RKO (cell line): ENCODE results near the gene THY1.
"Not testable (repeated sequence)": the region's sequence is repeated elsewhere in the genome, so short reads cannot be mapped to it uniquely, and the experiment has no call there.

Experiments used
- DNase-seq: peaks from one replicate; pipeline ENCODE4 v3.0.0-alpha.2; 2016; ENCODE audit warnings: low spot score

The THY1 gene

DNA sequence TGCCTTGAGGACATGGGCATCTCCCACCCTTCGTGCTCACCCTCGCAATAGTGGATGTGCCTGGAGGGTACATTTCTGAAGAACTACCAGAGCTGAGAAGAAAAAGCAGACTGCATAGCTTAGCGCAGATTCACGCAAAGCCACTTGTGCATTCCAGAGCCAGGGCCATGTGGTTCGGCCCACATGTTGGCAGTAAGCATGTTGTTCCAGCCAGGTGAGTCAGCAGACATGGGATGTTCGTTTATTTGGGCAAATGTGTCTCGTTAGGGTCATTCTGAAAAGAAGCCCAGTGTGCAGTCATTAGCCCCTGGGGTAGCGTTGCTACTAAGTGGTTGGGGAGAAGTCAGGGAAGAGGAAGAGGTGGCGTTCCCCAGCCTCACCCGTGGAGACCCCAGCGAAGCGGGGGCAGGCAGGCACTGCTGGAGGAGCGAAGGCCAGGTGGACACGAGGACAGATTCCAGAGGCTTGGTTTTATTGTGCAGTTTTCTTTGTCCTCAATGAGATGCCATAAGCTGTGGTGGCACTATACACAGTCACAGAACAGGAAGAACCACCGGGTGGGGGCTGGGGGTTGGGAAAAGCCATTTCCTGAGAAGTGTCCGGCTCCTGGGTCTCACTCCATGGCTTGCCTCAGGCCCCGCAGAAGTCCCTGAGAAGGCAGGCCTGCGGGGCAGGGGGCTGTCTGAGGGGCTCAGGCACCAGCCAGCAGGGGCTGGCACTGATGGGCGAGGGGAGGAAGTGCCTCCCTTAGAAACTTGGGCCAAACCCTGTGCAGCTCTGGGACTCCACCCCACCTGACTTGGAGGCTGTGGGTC lies 5.0 kb downstream of the THY1 start:
- DNase-seq = no peak

DNA sequence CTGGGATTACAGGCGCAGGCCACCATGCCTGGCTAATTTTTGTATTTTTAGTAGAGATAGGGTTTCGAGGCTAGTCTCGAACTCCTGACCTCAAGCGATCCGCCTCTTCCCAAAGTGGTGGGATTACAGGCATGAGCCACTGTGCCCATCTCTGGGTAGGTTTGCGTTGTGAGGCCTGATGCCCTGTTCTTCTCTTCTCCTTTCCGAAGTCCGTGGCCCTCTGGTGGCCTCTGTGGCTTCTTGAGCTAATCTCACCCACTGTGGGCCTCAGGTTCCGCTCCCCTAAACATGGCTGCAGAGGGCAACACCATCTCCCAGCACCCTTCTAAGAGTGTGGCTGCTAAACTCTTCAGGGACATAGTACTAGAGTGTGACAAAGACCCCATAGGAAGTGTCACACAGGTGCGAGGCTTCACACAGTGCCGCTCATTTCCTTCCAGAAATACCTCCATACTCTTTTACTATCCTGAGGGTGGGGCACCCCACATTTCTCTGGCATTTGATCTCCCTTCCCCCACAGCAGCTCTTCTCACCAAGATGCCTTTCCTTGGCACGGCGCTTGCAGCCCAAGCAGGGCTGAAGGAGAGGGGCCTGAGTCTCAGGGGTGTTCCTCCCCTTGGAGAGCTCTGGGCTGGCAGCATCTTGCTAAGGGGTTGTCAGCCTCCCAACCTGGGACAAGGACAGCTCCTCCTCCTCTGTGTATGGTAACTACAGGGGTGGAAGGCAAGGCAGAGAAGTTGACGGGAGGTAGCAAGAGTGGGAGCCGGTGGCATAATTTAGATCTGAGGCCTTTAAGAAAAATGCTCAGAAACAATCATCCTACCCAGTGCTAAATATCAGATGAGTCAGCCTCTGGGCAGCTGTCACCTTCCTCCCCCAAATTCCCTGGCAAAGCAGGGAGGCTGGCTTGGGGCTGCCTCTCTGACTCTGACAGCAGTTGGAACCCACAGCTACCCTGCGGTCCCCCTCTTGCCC lies 6.1 kb downstream of the THY1 start:
- no peak for DNase-seq

DNA sequence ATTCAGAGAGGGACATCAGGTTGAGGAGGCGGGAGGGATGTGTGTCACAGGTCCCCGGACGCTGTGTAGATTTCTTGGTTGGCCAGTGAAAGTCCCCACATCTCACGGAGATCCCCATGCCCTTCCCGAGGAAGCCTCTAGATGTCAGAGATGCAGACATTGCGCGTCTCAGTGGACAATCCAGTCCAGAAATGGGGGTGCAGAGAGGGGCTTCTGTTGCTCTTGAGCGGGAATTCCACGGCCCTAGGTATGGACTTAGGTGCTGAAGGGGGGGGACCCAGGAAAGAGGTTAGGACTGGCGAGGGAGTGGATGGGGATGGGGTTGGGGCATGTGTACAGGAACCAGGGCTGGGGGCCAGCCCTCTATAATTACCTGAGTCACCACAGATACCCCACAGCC lies 7.0 kb downstream of the THY1 start:
- no peak for DNase-seq

DNA sequence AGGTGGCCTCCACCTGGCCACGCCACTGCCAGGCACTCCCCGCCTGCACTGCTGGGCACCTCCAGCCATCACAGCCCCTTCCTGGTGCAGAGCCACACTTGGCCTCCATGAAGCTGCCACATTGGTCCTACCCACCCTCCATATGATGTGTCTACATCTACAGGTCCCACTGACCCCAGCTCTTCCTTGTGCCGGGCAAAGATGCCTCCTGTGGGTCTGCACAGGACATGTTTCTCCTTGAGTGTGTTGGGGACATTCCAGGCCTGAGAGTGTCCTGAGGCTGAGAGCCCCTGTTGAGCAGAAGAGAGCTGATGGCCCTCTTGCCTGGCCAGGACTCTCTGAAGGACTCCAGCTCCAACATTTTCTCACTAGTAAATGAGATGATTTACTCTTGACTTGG lies 7.5 kb downstream of the THY1 start:
- no peak for DNase-seq

DNA sequence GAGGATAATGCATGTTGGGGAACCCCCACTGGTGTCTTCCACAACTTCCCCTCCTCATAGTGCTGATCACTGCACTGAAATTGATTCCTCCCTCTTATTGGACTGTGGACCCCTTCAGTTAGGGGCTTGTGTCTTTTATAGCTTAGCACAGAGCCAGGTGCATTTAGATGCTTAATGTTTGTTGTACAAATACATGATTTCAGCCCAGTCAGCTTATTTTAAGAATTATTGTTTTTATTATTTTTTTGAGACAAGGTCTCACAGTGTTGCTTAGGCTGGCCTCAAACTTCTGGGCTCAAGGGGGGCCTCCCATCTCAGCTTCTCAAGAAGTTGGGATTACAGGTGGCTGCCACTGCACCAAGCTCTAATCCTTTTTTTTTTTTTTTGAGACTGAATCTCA lies 8.2 kb downstream of the THY1 start:
- DNase-seq = no peak

DNA sequence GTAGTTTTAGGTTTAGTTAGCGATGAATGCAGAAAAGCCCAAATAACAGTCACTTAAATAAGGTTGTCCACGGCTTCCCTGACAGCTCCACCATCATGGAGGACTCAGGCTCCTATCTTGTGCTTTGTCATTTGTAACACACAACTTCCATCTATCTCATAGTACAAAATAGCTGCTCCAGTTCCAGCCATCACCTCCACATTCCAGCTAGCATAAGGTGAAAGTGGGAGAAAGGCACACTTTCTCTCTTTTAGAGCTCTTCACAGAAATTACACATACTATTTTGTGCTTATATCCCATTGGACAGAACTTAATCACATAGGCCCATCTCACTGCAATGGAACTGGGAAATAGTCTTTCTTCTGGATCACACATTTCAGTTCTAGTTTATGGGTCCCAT lies 8.7 kb downstream of the THY1 start:
- no peak for DNase-seq

DNA sequence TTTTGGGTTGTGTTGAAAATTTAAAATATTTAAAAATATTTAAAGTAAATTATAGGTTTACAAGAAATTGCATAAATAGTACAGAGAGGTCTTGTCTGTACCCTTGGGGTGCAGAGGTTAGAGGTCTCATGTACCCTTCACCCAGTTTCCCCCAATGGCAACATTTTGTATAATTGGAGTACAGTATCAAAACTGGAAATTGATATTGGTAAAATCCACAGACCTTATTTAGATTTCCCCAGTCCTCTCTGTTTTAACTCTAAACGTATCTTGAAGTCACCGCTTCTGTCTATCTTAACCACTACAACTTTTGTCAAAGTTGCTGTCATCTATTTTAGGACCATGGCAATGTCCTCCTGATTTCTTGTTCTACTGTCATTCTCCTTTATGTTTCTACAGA lies 10.9 kb downstream of the THY1 start:
- DNase-seq = no peak

DNA sequence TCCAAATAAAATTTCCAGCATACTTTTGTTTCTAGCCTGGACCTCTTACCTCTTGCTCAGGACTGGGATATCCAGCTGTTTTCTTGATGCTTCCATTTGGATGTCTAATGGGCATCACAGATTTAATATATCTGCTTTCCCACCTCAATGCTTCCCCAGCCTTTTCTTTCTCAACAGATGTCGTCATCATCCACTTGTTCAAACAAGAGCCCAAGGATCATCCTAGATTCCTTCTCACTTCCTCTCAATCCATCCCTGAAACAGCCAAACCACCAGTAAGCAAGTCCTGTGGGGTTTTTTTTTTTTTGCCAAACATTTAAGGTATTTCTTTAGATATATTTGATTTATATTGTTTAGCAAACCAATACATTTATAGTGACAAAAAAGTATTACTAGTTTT lies 12.5 kb downstream of the THY1 start:
- DNase-seq = no peak

DNA sequence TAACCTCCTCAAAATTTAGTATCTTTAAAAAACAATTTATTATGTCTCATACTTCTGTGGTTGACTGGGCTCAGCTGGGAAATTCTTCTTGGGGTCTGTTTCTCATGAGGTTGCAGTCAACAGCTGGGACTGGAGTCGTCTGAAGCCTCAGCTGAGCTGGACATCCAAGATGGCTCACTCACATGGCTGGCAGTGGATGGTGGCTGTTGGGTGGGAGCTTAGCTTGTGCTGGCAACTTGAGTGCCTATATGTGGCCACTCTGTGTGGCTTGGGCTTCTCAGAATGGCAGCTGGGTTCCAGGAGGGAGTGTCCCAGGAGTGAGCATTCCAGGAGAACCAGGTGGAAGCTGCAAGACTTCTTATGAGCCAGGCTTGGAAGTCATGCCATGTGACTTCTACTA lies 13.2 kb downstream of the THY1 start:
- DNase-seq = no peak

DNA sequence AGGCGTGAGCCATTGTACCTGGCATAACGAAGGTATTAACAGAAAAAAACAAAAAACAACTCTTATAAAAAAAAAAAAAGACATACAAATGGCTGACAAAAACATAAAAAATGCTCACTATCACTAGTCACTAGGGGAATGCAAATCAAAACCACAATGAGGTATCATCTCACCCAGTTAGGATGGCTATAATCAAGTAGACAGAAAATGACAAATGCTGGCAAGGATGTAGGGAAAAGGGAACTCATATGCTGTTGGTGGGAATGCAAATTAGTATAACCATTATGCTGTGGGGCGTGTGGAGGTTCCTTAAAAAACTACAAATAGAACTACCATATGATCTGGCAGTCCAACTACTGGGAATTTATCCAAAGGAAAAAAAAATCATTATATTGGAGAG lies 17.0 kb downstream of the THY1 start:
- no peak for DNase-seq

DNA sequence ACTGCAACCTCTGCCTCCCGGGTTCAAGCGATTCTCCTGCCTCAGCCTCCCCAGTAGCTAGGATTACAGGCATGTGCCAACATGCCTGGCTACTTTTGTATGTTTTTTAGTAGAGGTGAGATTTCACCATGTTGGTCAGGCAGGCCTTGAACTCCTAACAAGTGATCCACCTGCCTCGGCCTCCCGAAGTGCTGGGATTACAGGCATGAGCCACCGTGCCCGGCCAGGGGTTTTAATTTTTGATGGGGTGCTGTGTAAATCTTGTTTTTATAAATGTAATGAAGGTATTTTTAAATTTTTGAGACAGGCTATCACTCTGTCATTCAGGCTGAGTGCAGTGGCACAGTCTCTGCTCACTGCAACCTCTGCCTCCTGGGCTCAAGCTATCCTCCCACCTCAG lies 17.5 kb downstream of the THY1 start:
- DNase-seq = not testable (repeated sequence)

DNA sequence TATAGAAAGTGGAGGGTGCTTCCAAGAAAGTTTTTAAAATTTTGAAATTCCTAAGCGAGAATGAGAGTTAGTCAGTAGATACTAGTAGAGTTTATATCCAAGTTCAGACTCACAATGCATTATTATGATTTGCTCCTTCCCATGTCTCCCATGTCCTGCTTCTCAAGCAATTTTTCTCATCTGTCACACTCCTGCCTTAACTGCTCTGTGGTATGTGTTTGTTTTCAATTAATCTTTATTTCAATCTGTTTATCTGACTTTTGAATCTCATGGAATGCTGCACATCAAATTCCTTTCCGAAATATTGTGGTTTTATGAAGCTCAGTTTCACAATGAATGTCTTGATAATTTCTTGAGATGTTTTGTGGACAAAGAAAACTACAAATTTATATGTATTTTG lies 18.1 kb downstream of the THY1 start:
- no peak for DNase-seq

DNA sequence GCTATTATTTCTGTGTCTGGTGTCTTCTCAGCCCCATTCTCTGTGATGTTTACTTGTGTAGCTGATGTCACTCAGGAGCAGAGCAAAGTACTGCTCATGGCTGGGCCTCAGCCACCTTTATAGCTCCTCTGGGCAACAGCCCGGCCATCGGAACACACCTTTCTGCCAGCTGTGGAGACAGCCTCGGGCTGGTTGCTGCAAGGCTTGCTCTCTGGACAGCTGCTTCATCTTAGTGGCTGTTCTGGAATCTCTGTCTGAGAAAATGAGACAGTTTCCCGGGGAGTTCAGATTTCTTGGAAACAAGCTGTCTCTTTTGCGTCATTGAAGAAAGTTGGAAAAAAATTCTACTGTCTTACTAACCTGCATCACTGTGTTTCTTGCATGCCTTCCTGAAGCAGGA lies 20.0 kb downstream of the THY1 start:
- DNase-seq = no peak

DNA sequence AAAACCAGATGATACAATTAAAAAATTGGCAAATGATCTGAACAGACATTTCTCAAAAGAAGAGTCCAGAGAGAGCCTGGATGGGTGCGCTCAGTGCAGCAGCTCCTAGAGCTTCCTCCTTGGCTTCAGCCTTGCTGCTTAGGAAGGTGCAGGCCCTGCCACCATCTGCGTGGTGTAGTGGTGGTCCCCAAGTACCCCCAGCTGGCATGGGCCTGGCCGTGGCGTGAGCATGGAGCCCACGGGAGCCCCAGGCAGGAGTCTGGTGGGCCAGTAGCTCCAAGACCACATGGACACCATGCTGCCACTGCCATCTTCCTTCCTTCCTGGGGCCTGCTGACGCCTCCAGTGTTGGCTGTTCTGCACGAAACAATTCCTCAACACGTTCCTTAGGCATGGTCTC lies 20.5 kb downstream of the THY1 start:
- DNase-seq = no peak

DNA sequence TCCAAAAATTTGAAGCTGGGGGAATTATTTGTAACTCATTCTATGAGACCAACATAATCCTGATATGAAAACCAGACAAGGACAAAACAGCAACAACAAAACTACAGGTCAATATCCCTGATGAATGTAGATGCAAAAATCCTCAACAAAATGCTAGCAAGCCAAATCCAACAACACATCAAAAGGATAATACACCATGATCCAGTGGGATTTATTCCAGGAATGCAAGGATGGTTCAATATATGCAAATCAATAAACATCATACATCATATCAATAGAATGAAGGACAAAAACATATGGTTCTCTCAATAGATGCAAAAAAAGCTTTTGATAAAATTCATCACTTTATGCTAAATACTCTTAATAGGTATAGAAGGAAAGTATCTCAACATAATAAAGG lies 22.1 kb downstream of the THY1 start:
- no peak for DNase-seq

DNA sequence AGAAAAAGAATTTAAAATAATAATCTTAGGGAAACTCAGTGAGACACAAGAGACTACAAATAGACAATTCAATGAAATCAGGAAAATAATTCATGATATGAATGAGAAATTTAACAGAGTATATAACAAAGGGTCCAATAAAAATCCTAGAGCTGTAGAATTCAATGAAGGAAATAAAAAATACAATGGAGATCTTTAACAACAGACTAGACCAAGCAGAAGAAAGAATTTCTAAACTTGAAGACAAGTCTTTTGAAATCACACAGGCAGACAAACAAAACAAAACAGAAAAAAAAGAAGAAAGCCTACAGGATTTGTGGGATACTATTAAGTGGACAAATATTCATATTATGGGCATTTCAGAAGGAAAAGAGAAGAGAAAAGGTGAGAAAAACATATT lies 25.2 kb downstream of the THY1 start:
- no peak for DNase-seq

DNA sequence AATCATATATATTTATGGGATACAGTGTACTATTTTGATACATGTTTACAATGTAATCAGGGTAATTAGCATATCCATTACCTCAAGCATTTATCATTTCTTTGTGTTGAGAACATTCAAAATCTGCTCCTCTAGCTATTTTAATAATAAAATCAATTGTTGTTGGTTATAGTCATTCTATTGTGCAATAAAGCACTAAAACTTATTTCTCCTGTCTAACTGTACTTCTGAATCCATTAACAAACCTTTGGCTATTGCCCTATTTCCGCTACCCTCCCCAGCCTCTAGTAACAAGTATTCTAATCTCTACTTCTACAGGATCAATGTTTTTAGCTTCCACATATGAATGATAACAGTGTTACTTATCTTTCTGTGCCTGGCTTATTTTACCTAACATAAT lies 26.1 kb downstream of the THY1 start:
- DNase-seq = no peak

DNA sequence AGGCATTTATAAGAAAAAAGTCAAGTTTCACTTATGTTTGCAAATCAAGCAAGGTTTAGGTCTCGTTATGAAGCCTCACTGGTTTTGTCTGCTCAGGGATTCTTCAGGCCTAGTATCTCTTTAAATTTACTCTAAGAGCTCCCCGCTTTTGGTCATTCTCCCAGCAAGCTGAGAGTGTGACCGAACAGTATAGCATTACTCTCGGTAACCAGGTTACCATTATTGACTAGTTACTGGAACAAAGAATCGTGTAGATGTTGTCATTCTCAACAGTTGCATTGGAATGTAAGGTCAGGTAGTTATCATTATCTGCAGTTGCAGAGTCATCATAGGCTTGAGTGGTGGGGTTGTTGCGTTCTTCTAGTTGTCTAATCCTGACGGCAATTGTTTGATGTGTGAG lies 31.7 kb downstream of the THY1 start:
- no peak for DNase-seq

DNA sequence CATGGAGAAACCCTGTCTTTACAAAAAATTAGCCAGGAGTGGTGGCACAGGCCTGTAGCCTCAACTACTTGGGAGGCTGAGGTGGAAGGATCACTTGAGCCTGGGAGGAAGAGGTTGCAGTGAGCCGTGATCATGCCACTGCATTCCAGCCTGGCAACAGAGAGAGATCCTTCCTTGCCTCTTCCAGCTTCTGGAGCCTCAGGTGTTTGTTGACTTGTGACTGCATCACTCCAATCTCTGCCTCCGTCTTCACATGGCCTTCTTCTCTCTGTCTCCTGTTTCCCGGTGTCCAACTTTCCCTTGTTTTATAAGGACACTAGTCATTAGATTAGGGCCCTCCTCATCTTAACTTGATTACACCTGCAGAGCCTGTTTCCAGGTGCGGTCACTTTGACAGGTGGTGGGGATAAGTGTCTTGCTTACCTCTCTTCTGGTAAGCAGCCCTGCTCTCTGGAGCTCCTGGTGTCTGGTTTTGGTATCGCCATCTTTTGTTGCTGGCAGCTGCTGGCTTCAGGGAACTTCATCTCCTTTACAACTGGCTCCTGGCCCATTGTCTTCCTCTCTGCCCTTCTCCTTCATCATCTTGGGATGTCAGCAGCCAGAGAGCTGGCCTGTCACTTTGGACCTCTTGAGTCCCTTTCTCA lies 33.2 kb downstream of the THY1 start:
- DNase-seq = no peak

DNA sequence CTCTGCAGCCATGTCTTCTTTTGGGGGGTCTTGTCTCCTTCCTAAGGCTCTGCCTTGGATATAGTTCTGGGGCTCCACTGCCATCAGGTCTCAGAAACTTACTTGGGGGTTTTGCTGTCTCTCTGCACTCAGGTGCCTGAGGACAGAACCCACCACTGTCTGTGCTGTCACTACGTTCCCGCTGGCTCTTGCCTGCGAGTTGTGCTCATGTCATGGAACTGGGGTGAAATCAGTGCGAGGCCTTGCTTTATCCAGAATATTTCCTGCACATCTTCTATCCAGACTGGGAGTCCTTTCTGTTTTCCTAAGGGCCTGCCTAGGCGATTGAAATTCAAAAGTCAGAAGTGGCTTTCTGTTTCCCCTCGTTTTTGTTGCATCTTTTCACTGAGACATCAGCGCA lies 34.9 kb downstream of the THY1 start:
- no peak for DNase-seq

DNA sequence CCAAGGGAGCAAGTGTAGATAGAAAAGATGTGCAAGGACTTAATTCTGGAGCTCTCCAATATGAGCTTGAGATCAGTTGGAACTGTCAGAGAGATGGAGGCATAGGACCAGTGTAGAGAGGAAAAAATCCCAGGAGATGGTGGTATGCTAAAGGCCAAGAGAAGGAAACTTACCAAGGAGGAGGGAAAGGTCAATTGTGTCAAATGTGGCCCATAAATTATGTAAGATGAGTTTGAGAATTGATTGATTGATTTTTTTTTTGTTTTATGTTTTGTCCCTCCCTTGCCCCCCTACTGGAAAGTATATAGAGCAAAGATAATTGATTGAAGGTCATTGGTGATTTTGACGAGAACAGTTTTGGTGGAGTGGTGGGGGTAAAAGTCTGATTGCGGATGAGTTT lies 38.6 kb downstream of the THY1 start:
- no peak for DNase-seq

DNA sequence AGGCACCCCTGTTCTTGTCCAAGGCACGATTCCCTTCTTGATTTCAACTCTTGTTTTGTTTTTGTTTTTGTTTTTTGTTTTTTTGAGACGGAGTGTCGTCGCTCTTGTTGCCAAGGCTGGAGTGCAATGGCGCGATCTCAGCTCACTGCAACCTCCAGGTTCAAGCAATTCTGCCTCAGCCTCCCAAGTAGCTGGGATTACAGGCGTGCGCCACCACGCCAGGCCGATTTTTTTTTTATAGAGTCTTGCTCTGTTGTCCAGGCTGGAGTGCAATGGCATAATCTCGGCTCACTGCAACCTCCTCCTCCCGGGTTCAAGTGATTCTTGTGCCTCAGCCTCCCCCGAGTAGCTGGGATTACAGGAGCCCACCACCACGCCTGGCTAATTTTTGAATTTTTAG lies 40.5 kb downstream of the THY1 start:
- DNase-seq = not testable (repeated sequence)

DNA sequence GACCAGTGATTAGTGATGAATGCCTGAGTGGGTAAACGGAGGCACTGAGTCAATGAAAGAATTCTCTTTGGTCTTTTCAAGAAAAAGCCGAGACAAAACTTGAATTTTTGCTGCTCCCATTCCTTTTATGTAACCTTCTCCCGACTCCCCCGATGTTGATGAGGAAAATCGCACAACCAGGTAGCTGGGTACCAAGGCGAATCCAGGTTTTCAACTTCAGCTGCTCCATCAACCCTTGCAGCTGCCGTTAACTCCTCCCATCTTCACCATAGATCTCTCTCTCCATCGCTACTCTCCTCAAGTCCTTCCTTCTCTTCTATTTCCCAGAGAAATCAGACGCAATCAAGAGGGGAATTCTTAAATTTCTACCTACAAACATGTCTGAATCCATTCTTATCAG lies 40.9 kb downstream of the THY1 start:
- DNase-seq = no peak
